LNCAP (cell line): ENCODE results near the gene F11.

ENCODE experiments used
- TF ChIP-seq, protein P1 (sequence below): fragments of 450-650 bp; IDR thresholded peaks from 2 replicates; pipeline ENCODE4 v1.5.1; 2017; ENCODE audit warnings: mild to moderate bottlenecking

The F11 gene

GRCh38 chr4:186260117-186260503 lies 5.9 kb upstream of the F11 start:
- TF ChIP-seq, protein P1, sequence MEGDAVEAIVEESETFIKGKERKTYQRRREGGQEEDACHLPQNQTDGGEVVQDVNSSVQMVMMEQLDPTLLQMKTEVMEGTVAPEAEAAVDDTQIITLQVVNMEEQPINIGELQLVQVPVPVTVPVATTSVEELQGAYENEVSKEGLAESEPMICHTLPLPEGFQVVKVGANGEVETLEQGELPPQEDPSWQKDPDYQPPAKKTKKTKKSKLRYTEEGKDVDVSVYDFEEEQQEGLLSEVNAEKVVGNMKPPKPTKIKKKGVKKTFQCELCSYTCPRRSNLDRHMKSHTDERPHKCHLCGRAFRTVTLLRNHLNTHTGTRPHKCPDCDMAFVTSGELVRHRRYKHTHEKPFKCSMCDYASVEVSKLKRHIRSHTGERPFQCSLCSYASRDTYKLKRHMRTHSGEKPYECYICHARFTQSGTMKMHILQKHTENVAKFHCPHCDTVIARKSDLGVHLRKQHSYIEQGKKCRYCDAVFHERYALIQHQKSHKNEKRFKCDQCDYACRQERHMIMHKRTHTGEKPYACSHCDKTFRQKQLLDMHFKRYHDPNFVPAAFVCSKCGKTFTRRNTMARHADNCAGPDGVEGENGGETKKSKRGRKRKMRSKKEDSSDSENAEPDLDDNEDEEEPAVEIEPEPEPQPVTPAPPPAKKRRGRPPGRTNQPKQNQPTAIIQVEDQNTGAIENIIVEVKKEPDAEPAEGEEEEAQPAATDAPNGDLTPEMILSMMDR, result no peak

GRCh38 chr4:186260504-186261448 lies 5.2 kb upstream of the F11 start:
- TF ChIP-seq, protein P1, result no peak

GRCh38 chr4:186264660-186265059 lies 1.3 kb upstream of the F11 start:
- TF ChIP-seq, protein P1, result no peak

GRCh38 chr4:186266729-186267456 lies 904 bp downstream of the F11 start:
- TF ChIP-seq, protein P1, result no peak

DNA sequence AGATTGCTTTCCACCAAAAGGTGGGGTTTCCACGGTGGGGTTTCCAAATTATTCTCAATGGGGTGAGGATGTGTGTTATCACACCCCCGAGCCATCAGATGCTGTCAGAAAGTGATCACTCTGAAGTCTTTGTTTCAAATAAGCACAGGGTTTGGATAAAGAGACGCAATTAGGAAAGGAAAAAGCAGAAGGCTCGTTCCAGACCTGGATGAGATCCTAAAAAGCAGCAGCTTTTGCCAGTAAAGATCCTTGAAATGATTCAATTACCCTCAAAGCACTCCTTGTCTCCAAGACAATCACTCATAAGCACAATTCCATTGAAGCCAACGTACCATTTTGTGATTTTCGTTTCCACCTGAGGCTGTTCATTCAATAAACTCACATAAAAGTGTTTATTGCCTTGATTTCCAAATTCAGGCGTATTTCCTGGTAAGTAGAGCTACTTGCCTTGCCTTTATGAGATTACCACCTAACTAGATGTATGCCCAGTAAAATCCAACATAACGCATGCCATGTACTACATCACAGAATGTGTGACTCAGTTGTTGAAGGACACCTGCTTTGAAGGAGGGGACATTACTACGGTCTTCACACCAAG lies 5.2 kb downstream of the F11 start:
- TF ChIP-seq, protein P1, result no peak

- TF ChIP-seq, protein P1, result no peak
These were observed 6.9 kb downstream of the F11 start for GRCh38 chr4:186272699-186273391.

DNA sequence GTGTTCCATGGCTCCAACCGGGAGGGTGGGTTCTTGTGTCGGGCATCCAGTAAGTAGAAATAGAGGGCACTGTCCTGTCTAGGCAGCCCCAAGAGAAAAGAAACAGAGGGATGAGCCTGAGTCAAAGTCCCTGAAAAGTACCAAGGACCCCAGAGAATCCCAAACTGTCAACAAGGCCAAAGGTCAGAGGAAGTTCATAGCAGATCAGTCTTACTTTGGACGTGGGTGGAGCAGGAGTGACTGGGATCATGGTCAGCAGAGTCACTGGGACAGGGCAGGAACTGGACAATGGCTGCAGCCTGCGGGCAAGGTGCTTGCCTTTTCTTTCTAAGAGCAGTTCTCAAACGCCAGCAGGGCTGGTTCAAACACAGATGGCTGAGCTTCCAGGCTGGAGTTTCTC lies 17.3 kb downstream of the F11 start:
- TF ChIP-seq, protein P1, result no peak
